Upper lobe of left lung (tissue), 6 donors: ENCODE measurements around the gene CALML5. TPM values are rescaled to one million over a fixed set of nuclear protein-coding genes. Genes with fewer than 3 reads are reported as not detected.

Experiments
- ATAC-seq, 2 donors: fragments of 200-7000 bp; cut with Tn5 transposase; one replicate each; pipeline ENCODE4 v1.9.1; 2022; ENCODE audit warnings: mild to moderate bottlenecking in 2 of 2, moderate library complexity in 2 of 2; ENCODE audit not compliant: low FRiP score in 2 of 2
- DNase-seq, 2 donors: peaks; one replicate each; pipeline ENCODE4 v3.0.0-alpha.2; 2019 to 2020
- H3K27ac ChIP-seq, 4 donors: fragments of 200-600 bp; sonication (generic); one replicate each; pipeline ENCODE4 v1.5.1; 2016 to 2019
- H3K27me3 ChIP-seq, 4 donors: fragments of 200-600 bp; sonication (generic); one replicate each; pipeline ENCODE4 v1.5.1; 2017 to 2019
- H3K36me3 ChIP-seq, 4 donors: fragments of 200-600 bp; sonication (generic); one replicate each; pipeline ENCODE4 v1.5.1; 2016 to 2019
- H3K4me1 ChIP-seq, 4 donors: fragments of 200-600 bp; sonication (generic); one replicate each; pipeline ENCODE4 v1.5.1; 2018 to 2019
- H3K4me3 ChIP-seq, 4 donors: fragments of 200-600 bp; sonication (generic); one replicate each; pipeline ENCODE4 v1.5.1; 2017 to 2019; ENCODE audit warnings: mild to moderate bottlenecking in 2 of 4, moderate library complexity in 1 of 4
- H3K9me3 ChIP-seq, 4 donors: fragments of 200-600 bp; sonication (generic); one replicate each; pipeline ENCODE4 v1.5.1; 2018 to 2019
- CTCF ChIP-seq, 6 experiments: fragments of 450-650 bp in 4 of 6; fragments of 200-600 bp in 2 of 6; sonication (generic) in 2 of 6; IDR thresholded peaks; one replicate each; pipeline ENCODE4 v1.5.1; 2016 to 2019; ENCODE audit warnings: antibody characterized with exemption in 6 of 6
- EP300 ChIP-seq, 4 donors: sonication (generic); formaldehyde crosslinking; IDR thresholded peaks; one replicate each; pipeline ENCODE4 v1.5.1; 2017; ENCODE audit warnings: antibody characterized with exemption in 4 of 4, control low read depth in 2 of 4
- POLR2A ChIP-seq, 4 donors: fragments of 450-650 bp; IDR thresholded peaks; one replicate each; pipeline ENCODE4 v1.5.1; 2016 to 2017; ENCODE audit warnings: antibody characterized with exemption in 4 of 4, mild to moderate bottlenecking in 2 of 4
- POLR2AphosphoS5 ChIP-seq, 2 donors: sonication (generic); formaldehyde crosslinking; IDR thresholded peaks; one replicate each; pipeline ENCODE4 v1.5.1; 2017; ENCODE audit warnings: antibody characterized with exemption in 2 of 2
- WGBS, 2 donors: methylation state at CpG; one replicate each; pipeline ENCODE4 v1.1.5; 2017 to 2018; 5-methylcytosine and 5-hydroxymethylcytosine counted together
- total RNA-seq, 6 donors: library from RNA; depleted of rRNA in 4 of 6; stranded (reverse); fragments of >200 nt in 4 of 6; gene quantifications; one replicate each; pipeline versions ENCODE4 v1.1.0 to v1.2.1, GENCODE V29; 2016 to 2021
- donor health status: DM: no; HTN: no; CAD: no; lungs with moderate emphysema.
- donor health status: DM: no; HTN: yes; CAD: no; lungs with severe emphysema.

CALML5 gene
- total RNA-seq, 6 donors from 2014 or later, result not detected

- TF ChIP-seq EP300 (IDR thresholded peaks at IDR 0.05), result no peak
- no peak for TF ChIP-seq POLR2A (IDR thresholded peaks at IDR 0.05)
- no peak for TF ChIP-seq CTCF (IDR thresholded peaks at IDR 0.05)
- ATAC-seq (peak in 1 of 2 donors; percentile 3), DNase-seq (no peak)
- WGBS, 2 donors, result 83 to 89% methylated on average over 5 to 15 of the region's 15 CpGs
- Histone ChIP-seq H3K4me3 (no peak overlapping the region), H3K27me3 (no peaks in the 10 kb centered on the region), H3K4me1 (peaks cover 0 to 19% (median 6%) of the 10 kb centered on the region in 4 donors), H3K27ac (no peak overlapping the region), H3K9me3 (no peaks in the 10 kb centered on the region), H3K36me3 (no peaks in the 10 kb centered on the region)
Measured at GRCh38 chr10:5469353-5470061, 29.9 kb downstream of the CALML5 start.

- Histone ChIP-seq H3K27me3 (no peaks in the 10 kb centered on the region), H3K9me3 (no peaks in the 10 kb centered on the region), H3K36me3 (no peaks in the 10 kb centered on the region), H3K27ac (peak overlapping the region in 1 of 4 donors; percentile 74), H3K4me3 (no peak overlapping the region), H3K4me1 (peaks cover 0 to 19% (median 6%) of the 10 kb centered on the region in 4 donors)
- DNase-seq (no peak), ATAC-seq (no peak)
- 90 to 98% methylated on average over 5 to 8 of the region's 8 CpGs for WGBS, 2 donors
- no peak for TF ChIP-seq EP300 (IDR thresholded peaks at IDR 0.05)
- TF ChIP-seq POLR2A (IDR thresholded peaks at IDR 0.05), result no peak
- no peak for TF ChIP-seq CTCF (IDR thresholded peaks at IDR 0.05)
- TF ChIP-seq POLR2AphosphoS5 (IDR thresholded peaks at IDR 0.05), result no peak
Measured at GRCh38 chr10:5468262-5469106, 30.9 kb downstream of the CALML5 start.

- H3K4me3 ChIP-seq, result no peak overlapping the region
- ATAC-seq, result peak in 1 of 2 donors; percentile 1
- peak overlapping the region in 3 of 4 donors; percentile 18 to 74 (median 55) for H3K27ac ChIP-seq
- H3K36me3 ChIP-seq, result no peaks in the 10 kb centered on the region
- 80 to 83% methylated on average over 5 to 6 of the region's 6 CpGs for WGBS, 2 donors
- no peaks in the 10 kb centered on the region for H3K9me3 ChIP-seq
- TF ChIP-seq POLR2AphosphoS5 (IDR thresholded peaks at IDR 0.05) (no peak), POLR2A (IDR thresholded peaks at IDR 0.05) (no peak), EP300 (IDR thresholded peaks at IDR 0.05) (no peak), CTCF (IDR thresholded peaks at IDR 0.05) (no peak)
- peaks cover 0 to 19% (median 6%) of the 10 kb centered on the region in 4 donors for H3K4me1 ChIP-seq
- no peaks in the 10 kb centered on the region for H3K27me3 ChIP-seq
- no peak for DNase-seq
Measured at GRCh38 chr10:5467634-5468255, 31.6 kb downstream of the CALML5 start.

- Histone ChIP-seq H3K27me3 (no peaks in the 10 kb centered on the region), H3K9me3 (no peaks in the 10 kb centered on the region), H3K4me3 (no peak overlapping the region), H3K27ac (peak overlapping the region; percentile 18 to 74 (median 61)), H3K36me3 (no peaks in the 10 kb centered on the region), H3K4me1 (peaks cover 0 to 19% (median 8%) of the 10 kb centered on the region in 4 donors)
- DNase-seq (no peak), ATAC-seq (no peak)
- no peak for TF ChIP-seq CTCF (IDR thresholded peaks at IDR 0.05)
- no peak for TF ChIP-seq POLR2AphosphoS5 (IDR thresholded peaks at IDR 0.05)
- TF ChIP-seq POLR2A (IDR thresholded peaks at IDR 0.05), result no peak
- TF ChIP-seq EP300 (IDR thresholded peaks at IDR 0.05), result no peak
- 73 to 74% methylated on average over 7 to 8 of the region's 8 CpGs for WGBS, 2 donors
Measured at GRCh38 chr10:5467207-5467535, 32.2 kb downstream of the CALML5 start.
